GM18499 (cell line): ENCODE data around the gene NPR1.
"Not testable (repeated sequence)": the region's sequence is repeated elsewhere in the genome, so short reads cannot be mapped to it uniquely, and the experiment has no call there.

Experiments
- ATAC-seq: cut with Tn5 transposase; IDR thresholded peaks from one replicate; pipeline ENCODE4 v1.9.1; 2021; ENCODE audit warnings: moderate number of reproducible peaks; ENCODE audit not compliant: insufficient read depth, unreplicated experiment

NPR1 gene

DNA sequence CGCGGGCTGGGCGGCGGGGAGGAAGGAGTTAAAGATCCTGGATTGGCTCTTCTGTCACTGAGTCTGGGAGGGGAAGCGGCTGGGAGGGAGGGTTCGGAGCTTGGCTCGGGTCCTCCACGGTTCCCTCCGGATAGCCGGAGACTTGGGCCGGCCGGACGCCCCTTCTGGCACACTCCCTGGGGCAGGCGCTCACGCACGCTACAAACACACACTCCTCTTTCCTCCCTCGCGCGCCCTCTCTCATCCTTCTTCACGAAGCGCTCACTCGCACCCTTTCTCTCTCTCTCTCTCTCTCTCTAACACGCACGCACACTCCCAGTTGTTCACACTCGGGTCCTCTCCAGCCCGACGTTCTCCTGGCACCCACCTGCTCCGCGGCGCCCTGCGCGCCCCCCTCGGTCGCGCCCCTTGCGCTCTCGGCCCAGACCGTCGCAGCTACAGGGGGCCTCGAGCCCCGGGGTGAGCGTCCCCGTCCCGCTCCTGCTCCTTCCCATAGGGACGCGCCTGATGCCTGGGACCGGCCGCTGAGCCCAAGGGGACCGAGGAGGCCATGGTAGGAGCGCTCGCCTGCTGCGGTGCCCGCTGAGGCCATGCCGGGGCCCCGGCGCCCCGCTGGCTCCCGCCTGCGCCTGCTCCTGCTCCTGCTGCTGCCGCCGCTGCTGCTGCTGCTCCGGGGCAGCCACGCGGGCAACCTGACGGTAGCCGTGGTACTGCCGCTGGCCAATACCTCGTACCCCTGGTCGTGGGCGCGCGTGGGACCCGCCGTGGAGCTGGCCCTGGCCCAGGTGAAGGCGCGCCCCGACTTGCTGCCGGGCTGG, at the start of gene NPR1:
NPR1 (plus strand) TSS at position 170 of the 818 bp plus-strand sequence; CDS start at position 591, 421 bp downstream.
- no peak for ATAC-seq

DNA sequence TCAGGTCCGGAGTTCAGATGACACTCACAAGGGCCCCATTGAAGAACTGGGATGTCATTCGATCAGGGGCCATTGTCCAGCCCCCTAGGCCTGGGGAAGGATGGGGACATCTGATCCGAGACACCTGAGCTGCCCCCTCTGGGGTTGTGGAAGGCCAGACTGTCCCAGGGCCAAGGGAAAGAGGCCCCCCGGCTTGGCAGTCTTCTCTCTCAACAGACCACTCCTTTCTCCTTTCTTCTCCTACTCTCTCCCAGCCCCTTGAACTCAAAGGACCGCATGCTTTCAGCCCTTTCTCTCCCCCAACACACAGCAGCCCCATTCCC, 49.2 kb upstream of the NPR1 start:
- no peak for ATAC-seq

- no peak for ATAC-seq
These were observed 48.5 kb upstream of the NPR1 start for GRCh38 chr1:153629971-153630370.

DNA sequence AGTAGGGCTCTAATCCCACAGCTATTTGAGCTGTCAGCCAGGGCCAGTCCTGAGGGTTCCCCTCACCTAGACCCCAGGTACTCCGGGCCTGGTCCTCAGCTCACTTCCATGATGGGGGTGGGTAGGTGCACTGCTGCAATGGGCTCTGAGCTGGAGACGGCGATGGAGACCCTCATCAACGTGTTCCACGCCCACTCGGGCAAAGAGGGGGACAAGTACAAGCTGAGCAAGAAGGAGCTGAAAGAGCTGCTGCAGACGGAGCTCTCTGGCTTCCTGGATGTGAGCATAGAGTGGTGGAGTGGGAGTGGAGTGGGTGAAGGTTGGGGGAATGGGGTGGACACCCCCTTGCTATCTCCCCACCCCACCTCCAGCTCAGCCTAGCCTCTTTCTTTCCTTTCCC, 48.1 kb upstream of the NPR1 start:
- ATAC-seq, result no peak

DNA sequence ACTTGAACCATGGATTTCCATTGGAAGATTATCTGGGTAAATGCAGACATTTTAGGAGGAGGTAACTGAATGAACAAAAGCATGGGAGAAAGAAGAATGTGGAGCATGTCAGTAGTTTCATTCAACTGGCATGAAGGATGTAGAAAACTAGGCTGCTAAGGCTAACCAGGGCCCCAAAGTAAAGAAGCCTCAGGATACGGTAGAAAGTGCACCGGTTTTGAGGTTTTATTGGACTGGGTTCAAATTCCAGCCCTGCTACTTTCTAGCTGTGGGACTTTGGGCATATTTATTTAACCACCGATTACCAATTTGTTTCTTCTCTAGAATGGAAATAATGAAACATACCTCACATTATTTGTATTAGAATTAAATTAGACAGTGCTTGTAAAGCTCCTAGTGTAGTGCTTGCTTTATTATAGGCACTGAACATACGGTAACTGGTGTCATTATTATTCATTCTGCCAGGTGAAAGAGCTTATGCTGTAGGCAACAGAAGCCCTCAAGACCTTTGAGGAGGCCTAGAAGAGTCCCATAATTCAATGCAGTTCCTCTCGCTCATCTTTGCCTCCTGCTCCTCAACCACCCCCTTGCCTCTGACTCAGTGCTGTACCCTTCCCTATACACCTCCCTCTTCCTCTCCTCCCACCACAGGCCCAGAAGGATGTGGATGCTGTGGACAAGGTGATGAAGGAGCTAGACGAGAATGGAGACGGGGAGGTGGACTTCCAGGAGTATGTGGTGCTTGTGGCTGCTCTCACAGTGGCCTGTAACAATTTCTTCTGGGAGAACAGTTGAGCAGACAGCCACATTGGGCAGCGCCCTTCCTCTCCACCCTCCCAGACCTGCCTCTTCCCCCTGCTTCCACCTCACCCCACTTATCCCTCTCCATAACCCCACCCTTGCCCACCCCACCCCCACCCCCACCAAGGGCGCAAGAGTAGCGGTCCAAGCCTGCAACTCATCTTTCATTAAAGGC, 47.2 kb upstream of the NPR1 start:
- no peak for ATAC-seq

DNA sequence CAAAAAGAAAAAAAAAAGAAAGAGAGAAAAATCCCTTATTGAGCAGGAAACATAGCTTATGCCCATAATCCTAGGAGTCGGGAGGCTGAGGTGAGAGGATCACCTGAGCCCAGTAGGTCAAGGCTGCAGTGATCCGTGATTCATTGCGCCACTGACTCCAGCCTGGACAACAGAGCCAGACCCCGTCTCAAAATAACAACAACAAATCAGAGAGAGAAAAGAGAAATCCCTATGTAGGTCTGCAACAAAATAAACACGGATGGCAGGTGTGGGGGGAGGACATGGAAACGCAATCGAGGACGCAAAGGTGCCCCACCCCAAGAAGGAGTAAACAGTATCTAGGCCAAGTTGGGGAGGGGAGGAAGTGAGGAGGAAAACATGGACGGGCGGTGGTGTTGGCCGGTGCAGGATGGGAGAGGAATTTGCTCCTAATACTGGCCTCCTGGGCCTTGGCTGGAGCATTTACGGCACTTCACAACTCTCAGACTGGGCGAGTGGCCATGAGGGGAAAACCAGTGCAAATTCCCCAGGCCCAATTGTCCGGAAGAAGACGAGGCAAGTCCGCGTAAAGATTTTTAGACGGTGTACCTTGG, 45.2 kb upstream of the NPR1 start:
- ATAC-seq, result no peak

GRCh38 chr1:153633754-153634665, 44.5 kb upstream of the NPR1 start, which contains the start of gene CHTOP:
TSS of gene CHTOP (plus strand) at chr1:153634066. CDS start at chr1:153636589, 2,523 bp downstream.
- ATAC-seq, result peak; percentile 73

GRCh38 chr1:153635872-153636271, 42.6 kb upstream of the NPR1 start:
- no peak for ATAC-seq

DNA sequence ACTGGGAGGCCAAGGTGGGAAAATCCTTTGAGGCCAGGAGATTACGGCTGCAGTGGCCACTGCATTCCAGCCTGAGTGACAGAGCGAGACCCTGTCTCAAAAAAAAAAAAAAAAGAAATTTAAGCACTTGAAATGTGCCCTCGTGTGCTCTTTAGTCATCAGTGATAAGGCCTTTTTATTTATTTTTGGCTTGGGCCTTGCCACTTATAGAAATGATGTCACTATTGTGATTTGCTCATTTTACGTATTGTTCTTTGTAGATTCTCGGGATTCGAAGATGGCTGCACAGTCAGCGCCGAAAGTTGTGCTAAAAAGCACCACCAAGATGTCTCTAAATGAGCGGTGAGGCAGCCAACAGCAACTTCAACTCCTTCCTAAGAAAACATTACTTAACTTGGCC, 42.2 kb upstream of the NPR1 start:
- ATAC-seq, result no peak

DNA sequence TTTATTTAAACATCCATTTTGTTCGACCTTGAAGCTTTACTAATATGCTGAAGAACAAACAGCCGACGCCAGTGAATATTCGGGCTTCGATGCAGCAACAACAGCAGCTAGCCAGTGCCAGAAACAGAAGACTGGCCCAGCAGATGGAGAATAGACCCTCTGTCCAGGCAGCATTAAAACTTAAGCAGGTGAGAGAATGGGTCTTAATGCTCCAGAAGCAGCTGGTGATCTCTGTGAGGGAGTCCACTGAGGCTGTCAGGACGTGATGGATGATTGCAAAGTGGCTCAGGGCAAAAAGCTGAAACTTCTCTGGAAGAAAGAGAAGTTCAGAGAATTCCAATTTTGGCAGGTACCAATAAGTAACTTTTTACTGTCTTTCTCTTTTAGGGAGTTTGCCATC, 40.2 kb upstream of the NPR1 start:
- ATAC-seq, result no peak

GRCh38 chr1:153639280-153639679, 39.2 kb upstream of the NPR1 start:
- ATAC-seq, result no peak

DNA sequence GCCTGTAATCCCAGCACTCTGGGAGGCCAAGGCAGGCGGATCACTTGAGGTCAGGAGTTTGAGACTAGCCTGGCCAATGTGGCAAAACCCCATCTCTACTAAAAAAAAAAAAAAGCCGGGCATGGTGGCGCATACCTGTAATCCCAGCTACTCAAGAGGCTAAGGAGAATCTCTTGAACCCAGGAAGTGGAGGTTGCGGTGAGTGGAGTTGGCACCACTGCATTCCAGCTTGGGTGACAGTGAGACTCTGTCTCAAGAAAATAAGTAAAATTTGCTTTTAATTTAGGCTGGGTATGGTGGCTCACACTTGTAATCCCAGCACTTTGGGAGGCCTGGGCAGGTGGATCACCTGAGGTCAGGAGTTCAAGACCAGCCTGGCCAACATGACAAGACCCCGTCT, 38.3 kb upstream of the NPR1 start:
- ATAC-seq, result not testable (repeated sequence)

DNA sequence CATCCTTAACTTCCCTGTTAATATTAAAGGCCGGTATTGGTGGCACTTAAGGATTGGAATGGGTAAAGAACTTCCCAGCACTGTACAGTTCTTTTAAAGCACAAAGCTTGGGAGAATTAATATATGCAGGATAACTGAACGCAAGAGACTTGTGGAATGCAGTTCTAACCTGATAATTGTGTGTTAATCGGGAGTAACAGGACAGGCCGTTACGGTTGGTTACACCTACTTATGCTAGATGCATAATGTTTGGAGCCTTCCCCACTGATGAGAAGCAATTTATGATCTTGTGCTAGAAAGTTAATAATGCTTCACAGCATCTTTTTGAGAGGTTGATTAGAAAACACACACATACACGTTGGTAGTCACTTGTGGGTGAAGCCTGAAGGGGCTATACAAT, 37.6 kb upstream of the NPR1 start:
- no peak for ATAC-seq

GRCh38 chr1:153642161-153642560, 36.3 kb upstream of the NPR1 start:
- ATAC-seq, result no peak

DNA sequence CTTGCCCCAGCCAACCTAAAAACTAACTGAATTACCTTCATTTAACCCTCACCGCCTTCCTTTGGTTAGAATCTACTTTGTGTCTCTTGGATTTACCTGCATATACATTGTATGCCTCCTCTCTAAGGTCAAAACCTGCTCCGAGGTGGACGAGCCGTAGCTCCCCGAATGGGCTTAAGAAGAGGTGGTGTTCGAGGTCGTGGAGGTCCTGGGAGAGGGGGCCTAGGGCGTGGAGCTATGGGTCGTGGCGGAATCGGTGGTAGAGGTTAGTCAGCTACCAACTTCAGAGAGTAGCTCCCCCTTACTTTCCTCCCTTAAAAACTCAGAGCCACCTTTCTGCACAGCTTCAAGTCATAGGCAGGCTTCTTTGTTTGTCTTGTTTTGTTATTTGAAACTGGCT, 35.4 kb upstream of the NPR1 start:
- no peak for ATAC-seq

DNA sequence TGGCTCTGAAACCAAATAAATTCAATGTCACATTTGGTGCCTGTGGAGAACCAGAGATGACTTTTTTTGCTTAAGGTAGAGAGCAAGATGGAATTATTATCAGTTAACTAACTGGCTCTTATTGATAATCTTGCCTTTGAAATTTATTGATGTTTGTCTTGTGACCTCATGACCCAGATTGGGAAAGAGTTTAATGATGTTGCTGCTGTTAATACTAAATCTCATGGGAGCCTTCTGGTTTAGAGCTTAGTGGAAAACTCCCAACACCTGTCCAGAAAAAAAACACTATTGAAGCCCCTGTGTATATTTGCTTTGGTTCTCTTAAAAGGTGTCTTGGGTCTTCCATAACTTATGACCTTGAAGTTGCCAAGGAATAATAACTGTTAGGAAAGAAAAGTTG, 34.7 kb upstream of the NPR1 start:
- ATAC-seq, result no peak

- no peak for ATAC-seq
These were observed 31.7 kb upstream of the NPR1 start for GRCh38 chr1:153646672-153647345.

GRCh38 chr1:153647346-153647714, 31.2 kb upstream of the NPR1 start:
- no peak for ATAC-seq

DNA sequence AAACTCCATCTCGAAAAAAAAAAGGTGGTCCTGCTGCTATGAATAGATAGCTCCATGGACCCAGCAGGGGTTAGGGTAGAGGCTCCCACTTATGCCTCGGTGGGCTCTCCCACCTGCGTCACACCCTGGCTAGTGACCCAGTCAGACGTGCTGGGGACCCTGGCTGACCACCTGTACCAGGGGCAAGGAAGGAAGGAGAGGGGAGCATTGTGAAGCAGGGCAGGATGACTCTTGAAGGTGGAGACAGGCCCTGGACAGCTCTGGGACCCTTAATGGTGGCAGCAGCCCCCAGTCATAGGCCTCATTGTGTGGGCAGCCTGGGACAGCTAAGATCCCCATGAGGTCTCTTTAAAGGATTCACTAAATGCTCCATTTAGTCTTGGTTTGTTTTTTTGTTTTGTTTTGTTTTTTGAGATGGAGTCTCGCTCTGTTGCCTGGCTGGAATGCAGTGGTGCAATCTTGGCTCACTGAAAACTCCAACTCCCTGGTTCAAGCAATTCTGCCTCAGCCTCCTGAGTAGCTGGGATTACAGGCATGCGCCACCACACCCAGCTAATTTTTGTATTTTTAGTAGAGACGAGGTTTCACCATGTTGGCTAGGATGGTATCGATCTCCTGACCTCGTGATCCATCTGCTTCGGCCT, 30.4 kb upstream of the NPR1 start:
- no peak for ATAC-seq
